Subcutaneous preadipocyte (primary cell): ENCODE data around the gene NDP. TPM values are rescaled to one million over a fixed set of nuclear protein-coding genes. Genes with fewer than 3 reads are reported as not detected.

Experiments used
- total RNA-seq: library from RNA; depleted of rRNA; stranded (reverse); fragments of >200 nt; gene quantifications from 2 replicates; pipeline ENCODE4 v1.2.3, GENCODE V29; 2012

NDP gene
- total RNA-seq = 2.2 and 2.7 TPM in 2 replicates

GRCh38 chrX:43973249-43974099, at the start of gene NDP:
Gene NDP, minus strand, starts transcription at chrX:43973390. Its CDS starts 14,745 bp downstream, at chrX:43958645.

Other genes starting within 250 kb of the NDP start
- gene MAOB, start 90.9 kb downstream of the NDP start, total RNA-seq = under 0.01 TPM in 2 replicates